ENCODE measurements around the gene HTRA2. TPM values are rescaled to one million over a fixed set of nuclear protein-coding genes. Genes with fewer than 3 reads are reported as not detected.

Gene HTRA2
- total RNA-seq, 1 donor from 2014 or later: 67.7 TPM

GRCh38 chr2:74554820-74555531, 25.2 kb downstream of the HTRA2 start:
- TF ChIP-seq CTCF (IDR thresholded peaks at IDR 0.05; ENCODE audit: insufficient read depth, low read length, severe bottlenecking): no peak
- FAIRE-seq (no peak), DNase-seq (ENCODE audit: low read depth) (no peak)
- H3K4me3 ChIP-seq (ENCODE audit: low read depth, low read length): peak overlapping the region; percentile 37
- H3K27me3 ChIP-seq (ENCODE audit: control insufficient read depth, insufficient read depth, low read length): no peaks in the 10 kb centered on the region
- no peaks in the 10 kb centered on the region for H3K36me3 ChIP-seq (ENCODE audit: control insufficient read depth, insufficient read depth, low read length)

- no peaks in the 10 kb centered on the region for H3K27me3 ChIP-seq (ENCODE audit: control insufficient read depth, insufficient read depth, low read length)
- TF ChIP-seq CTCF (IDR thresholded peaks at IDR 0.05; ENCODE audit: insufficient read depth, low read length, severe bottlenecking): no peak
- DNase-seq (ENCODE audit: low read depth): no peak
- no peaks in the 10 kb centered on the region for H3K36me3 ChIP-seq (ENCODE audit: control insufficient read depth, insufficient read depth, low read length)
- H3K4me3 ChIP-seq (ENCODE audit: low read depth, low read length): no peak overlapping the region
- no peak for FAIRE-seq
Observed at GRCh38 chr2:74555610-74556103, 25.9 kb downstream of the HTRA2 start.

GRCh38 chr2:74556159-74556558, 26.4 kb downstream of the HTRA2 start:
- TF ChIP-seq CTCF (IDR thresholded peaks at IDR 0.05; ENCODE audit: insufficient read depth, low read length, severe bottlenecking): no peak
- no peak for FAIRE-seq

GRCh38 chr2:74556831-74557370, 27.2 kb downstream of the HTRA2 start:
- no peaks in the 10 kb centered on the region for H3K36me3 ChIP-seq (ENCODE audit: control insufficient read depth, insufficient read depth, low read length)
- TF ChIP-seq CTCF (IDR thresholded peaks at IDR 0.05; ENCODE audit: insufficient read depth, low read length, severe bottlenecking): no peak
- no peak overlapping the region for H3K4me3 ChIP-seq (ENCODE audit: low read depth, low read length)
- no peak for FAIRE-seq
- no peaks in the 10 kb centered on the region for H3K27me3 ChIP-seq (ENCODE audit: control insufficient read depth, insufficient read depth, low read length)
- DNase-seq (ENCODE audit: low read depth): no peak

More at GRCh38 chr2:74556159-74556558, 26.4 kb downstream of the HTRA2 start:
- no peaks in the 10 kb centered on the region for H3K27me3 ChIP-seq (ENCODE audit: control insufficient read depth, insufficient read depth, low read length)
- no peak for DNase-seq (ENCODE audit: low read depth)
- H3K4me3 ChIP-seq (ENCODE audit: low read depth, low read length): no peak overlapping the region
- H3K36me3 ChIP-seq (ENCODE audit: control insufficient read depth, insufficient read depth, low read length): no peaks in the 10 kb centered on the region

GRCh38 chr2:74558284-74559230, 28.8 kb downstream of the HTRA2 start:
- Histone ChIP-seq H3K36me3 (ENCODE audit: control insufficient read depth, insufficient read depth, low read length) (no peaks in the 10 kb centered on the region), H3K4me3 (ENCODE audit: low read depth, low read length) (no peak overlapping the region), H3K27me3 (ENCODE audit: control insufficient read depth, insufficient read depth, low read length) (no peaks in the 10 kb centered on the region)
- FAIRE-seq: no peak
- no peak for TF ChIP-seq CTCF (IDR thresholded peaks at IDR 0.05; ENCODE audit: insufficient read depth, low read length, severe bottlenecking)
- no peak for DNase-seq (ENCODE audit: low read depth)

All from bronchial epithelial cell (primary cell).